HG03095 (cell line): ENCODE results near the gene ELMO1.

Experiments
- ATAC-seq: cut with Tn5 transposase; IDR thresholded peaks from one replicate; pipeline ENCODE4 v1.9.1; 2021; ENCODE audit warnings: moderate library complexity; ENCODE audit not compliant: unreplicated experiment

The ELMO1 gene

GRCh38 chr7:37110660-37111424 lies 337.8 kb downstream of the ELMO1 start:
- ATAC-seq: no peak

- ATAC-seq: no peak
Measured at GRCh38 chr7:37109843-37110242, 338.8 kb downstream of the ELMO1 start.

GRCh38 chr7:37109016-37109683 lies 339.5 kb downstream of the ELMO1 start:
- no peak for ATAC-seq

GRCh38 chr7:37108615-37109014 lies 340.0 kb downstream of the ELMO1 start:
- ATAC-seq: no peak

GRCh38 chr7:37107047-37107750 lies 341.5 kb downstream of the ELMO1 start:
- ATAC-seq: no peak

- no peak for ATAC-seq
Measured at GRCh38 chr7:37105762-37106161, 342.9 kb downstream of the ELMO1 start.

- no peak for ATAC-seq
Measured at GRCh38 chr7:37104822-37105518, 343.7 kb downstream of the ELMO1 start.

GRCh38 chr7:37102518-37103137 lies 346.0 kb downstream of the ELMO1 start:
- no peak for ATAC-seq

GRCh38 chr7:37100735-37101331 lies 347.8 kb downstream of the ELMO1 start:
- ATAC-seq: no peak

GRCh38 chr7:37098762-37099161 lies 349.9 kb downstream of the ELMO1 start:
- no peak for ATAC-seq

GRCh38 chr7:37097983-37098382 lies 350.7 kb downstream of the ELMO1 start:
- ATAC-seq: no peak

GRCh38 chr7:37097276-37097675 lies 351.4 kb downstream of the ELMO1 start:
- ATAC-seq: no peak

GRCh38 chr7:37096341-37096740 lies 352.3 kb downstream of the ELMO1 start:
- no peak for ATAC-seq

GRCh38 chr7:37095122-37095521 lies 353.5 kb downstream of the ELMO1 start:
- no peak for ATAC-seq

- ATAC-seq: no peak
Measured at GRCh38 chr7:37093257-37093656, 355.4 kb downstream of the ELMO1 start.

- ATAC-seq: no peak
Measured at GRCh38 chr7:37092548-37092947, 356.1 kb downstream of the ELMO1 start.

- ATAC-seq: no peak
Measured at GRCh38 chr7:37089972-37090371, 358.7 kb downstream of the ELMO1 start.

GRCh38 chr7:37085600-37085999 lies 363.1 kb downstream of the ELMO1 start:
- no peak for ATAC-seq

- no peak for ATAC-seq
Measured at GRCh38 chr7:37084303-37084702, 364.4 kb downstream of the ELMO1 start.

- no peak for ATAC-seq
Measured at GRCh38 chr7:37083311-37084096, 365.2 kb downstream of the ELMO1 start.
